WI38 (cell line): ENCODE results near the gene TNFRSF14.
"Not testable (repeated sequence)": the region's sequence is repeated elsewhere in the genome, so short reads cannot be mapped to it uniquely, and the experiment has no call there.

ENCODE experiments used
- H3K4me3 ChIP-seq: 2 replicates; pipeline ENCODE4 v1.5.1; 2011; ENCODE audit warnings: low read depth, mild to moderate bottlenecking, control low read depth, low read length
- CTCF ChIP-seq: IDR thresholded peaks from 2 replicates; pipeline ENCODE4 v1.5.1; 2012; ENCODE audit warnings: low read depth, mild to moderate bottlenecking, control low read depth, low read length

Gene TNFRSF14

GRCh38 chr1:2569060-2569459 is 12.9 kb downstream of the TNFRSF14 start:
- TF ChIP-seq CTCF: no peak
- no peak overlapping the region for H3K4me3 ChIP-seq

- H3K4me3 ChIP-seq: not testable (repeated sequence)
Measured at GRCh38 chr1:2569703-2570102, 13.5 kb downstream of the TNFRSF14 start.

- no peak overlapping the region for H3K4me3 ChIP-seq
- no peak for TF ChIP-seq CTCF
Measured at GRCh38 chr1:2570332-2570731, 14.2 kb downstream of the TNFRSF14 start.

- H3K4me3 ChIP-seq: no peak overlapping the region
- TF ChIP-seq CTCF: no peak
Measured at GRCh38 chr1:2571348-2571747, 15.2 kb downstream of the TNFRSF14 start.

- no peak overlapping the region for H3K4me3 ChIP-seq
- no peak for TF ChIP-seq CTCF
Measured at GRCh38 chr1:2573250-2573920, 17.2 kb downstream of the TNFRSF14 start.

- no peak overlapping the region for H3K4me3 ChIP-seq
- no peak for TF ChIP-seq CTCF
Measured at GRCh38 chr1:2574350-2574749, 18.2 kb downstream of the TNFRSF14 start.

DNA sequence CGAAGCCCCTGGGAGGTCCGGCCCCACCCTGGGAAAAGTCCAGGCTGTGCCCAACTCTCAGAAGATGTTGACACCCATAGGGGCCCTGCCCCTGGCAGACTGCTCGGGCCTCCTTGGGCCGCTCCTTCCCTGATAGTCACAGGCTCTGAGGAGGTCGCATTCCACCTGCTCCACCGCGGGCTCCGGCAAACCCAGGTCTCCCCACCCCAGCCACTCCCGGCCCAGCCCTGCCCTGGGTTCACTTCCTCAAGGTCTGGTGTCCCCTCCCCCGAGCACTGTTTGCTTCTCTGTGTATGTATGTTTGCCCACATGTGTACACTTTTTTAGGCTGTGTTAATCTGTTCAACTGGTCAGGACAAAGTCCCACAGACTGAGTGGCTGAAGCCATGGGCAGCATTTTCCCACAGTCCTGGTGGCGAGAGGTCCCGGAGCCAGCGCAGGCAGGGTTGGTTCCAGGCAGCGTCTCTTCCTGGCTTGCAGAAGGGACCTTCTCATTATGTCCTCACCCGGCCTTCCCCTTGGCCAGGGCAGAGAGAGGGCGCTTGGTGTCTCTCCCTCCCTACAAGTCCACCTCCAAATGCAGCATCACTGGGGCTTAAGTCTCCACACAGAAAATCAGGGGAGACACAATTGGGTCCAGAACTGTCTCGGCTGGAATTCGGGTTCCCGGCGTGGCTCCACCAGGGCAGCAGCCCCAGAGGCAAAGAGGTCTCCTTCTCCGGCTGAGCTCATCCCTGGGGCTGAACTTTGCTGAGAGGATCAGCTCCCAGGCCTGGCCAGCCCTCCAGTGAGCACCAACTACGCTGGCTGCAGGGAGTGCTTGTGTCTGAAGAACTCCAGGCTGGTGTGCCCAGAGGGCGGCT is 19.9 kb downstream of the TNFRSF14 start:
- TF ChIP-seq CTCF: no peak
- H3K4me3 ChIP-seq: no peak overlapping the region

DNA sequence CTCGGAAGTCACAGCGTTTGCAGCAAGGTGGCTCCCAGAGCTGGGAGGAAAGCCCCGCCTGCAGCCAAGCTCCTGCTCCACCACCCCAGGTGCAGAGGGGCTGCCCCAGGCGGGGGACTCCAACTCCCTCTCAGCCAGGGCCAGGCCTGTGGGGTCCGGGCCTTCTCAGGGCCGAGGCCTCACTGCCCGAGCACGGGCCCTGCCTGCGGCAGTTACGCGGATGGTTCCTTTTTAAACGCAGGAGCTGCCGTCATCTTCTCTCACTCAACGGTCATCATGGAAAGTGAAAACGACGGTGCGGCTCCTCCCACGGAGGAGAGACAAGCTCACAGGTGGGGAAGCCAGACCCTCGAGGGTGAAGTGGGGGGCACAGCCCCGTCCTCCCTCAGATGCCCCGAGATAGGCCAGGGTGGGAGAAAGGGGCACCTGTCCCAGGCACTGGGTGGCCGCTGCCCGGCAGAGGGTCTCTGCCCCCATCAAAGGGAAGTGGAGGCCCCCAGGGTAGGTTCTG is 21.4 kb downstream of the TNFRSF14 start:
- H3K4me3 ChIP-seq: not testable (repeated sequence)
